Eye (tissue), 1 donor: ENCODE measurements around the gene CHRM4.

Experiments
- DNase-seq: peaks from one replicate; pipeline ENCODE4 v3.0.0-alpha.2; 2015

CHRM4 gene

DNA sequence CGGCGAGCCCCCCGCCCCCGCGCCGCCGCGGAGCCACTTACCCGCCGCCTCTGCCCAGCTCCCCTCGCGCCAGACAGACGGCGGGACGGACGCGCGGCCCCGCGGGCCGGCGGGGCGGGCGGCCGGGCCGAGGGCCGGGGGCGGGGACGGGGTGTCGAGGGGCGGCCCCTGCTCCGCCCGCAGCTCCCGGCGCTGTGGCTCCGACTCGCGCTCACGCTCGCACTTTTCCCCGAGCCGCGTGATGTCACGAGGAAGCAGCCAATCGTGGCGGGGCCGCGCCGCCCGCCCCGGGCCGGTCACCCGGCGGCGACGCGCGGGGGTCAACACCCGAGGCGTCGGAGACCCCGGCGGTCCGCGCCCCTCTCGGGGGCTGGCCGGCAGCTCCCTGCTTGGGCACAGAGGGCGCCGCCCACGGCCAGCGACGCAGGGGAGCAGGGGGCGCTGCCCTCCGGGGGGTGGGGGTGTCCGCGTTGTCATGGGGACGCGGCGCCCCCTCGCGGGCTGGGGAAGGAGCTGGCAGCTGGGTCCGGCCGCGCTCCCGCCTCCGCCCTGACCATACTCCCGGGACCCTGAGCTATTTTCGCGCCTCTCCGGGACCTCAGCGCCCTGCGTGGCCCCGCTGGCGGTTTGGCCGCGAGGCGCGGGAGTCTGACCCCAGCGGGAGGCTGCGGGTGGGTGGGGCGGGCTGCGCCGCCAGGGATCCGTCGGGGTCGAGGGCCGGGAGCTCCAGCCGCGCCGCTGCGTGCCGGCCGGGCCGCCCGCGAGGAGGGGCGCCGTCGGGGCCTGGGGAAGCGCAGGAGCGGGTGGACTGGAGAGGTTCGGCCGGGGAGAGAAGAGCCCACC, at the start of gene CHRM4:
TSS of gene CHRM4 (minus strand) at position 199 of the 843 bp plus-strand sequence. CDS start 5,219 bp downstream, outside the sequence.
- DNase-seq = peak; percentile 71

DNA sequence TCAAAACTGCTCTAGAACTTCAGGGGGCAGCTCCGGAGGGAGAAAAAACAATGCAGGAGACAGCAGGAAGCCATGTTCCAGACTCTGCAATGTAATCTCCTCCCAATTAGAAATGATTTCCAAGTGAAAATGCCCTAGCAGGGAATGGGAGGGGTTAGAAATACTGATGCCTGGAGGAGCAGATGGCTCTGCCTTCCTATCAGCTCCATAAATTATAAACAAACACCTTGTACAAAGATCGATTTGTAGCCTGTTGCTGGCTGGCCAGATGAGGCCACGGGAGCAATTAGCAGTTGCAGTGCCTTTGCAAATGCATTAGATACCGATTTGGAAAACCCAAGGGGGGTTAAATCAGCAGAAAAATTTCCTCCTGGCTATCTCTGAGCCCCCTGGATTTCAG, 46.6 kb upstream of the CHRM4 start:
- DNase-seq = peak; percentile 69

- no peak for DNase-seq
These were observed 45.6 kb upstream of the CHRM4 start for GRCh38 chr11:46437122-46437689.

DNA sequence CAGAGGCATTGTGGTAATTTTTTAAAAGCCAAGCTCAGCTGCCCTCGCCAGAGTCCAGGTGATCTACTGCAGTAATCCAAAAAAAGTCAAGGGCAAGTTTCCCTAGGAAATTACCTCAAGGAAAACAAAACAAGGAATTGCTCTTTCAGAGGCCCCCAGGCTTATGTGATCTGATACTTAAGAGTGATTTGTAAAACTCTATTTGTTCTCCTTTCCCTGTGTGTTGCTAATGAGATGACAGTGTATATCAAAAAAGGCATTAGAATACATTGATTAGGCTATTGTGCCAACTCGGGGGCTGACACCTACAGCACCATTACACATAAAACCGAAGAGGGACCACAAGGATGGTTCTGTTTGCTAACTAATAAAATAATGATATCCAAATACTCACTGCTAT, 44.5 kb upstream of the CHRM4 start:
- no peak for DNase-seq

DNA sequence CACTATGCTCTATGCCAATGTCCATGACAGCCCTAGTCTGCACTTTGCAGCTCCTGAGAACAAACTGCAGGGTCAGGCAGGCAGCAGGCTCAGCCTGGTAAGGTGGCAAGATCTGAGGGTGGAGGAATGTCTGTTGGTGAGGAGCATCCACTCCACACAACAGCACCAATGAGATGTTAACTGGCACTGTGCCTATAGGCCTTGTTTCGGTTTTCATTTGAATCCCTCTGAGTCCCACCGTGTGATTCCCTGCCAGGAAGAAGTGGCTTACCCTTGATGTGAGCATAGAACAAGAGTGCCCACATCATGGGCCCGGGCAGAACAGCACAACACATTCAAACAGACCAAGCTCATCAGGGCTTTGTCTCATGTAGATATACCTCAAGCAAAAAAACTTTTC, 44.1 kb upstream of the CHRM4 start:
- no peak for DNase-seq

- DNase-seq = no peak
These were observed 39.6 kb upstream of the CHRM4 start for GRCh38 chr11:46431211-46431610.

- DNase-seq = no peak
These were observed 38.1 kb upstream of the CHRM4 start for GRCh38 chr11:46429717-46430116.

GRCh38 chr11:46427364-46427763, 35.8 kb upstream of the CHRM4 start:
- no peak for DNase-seq

DNA sequence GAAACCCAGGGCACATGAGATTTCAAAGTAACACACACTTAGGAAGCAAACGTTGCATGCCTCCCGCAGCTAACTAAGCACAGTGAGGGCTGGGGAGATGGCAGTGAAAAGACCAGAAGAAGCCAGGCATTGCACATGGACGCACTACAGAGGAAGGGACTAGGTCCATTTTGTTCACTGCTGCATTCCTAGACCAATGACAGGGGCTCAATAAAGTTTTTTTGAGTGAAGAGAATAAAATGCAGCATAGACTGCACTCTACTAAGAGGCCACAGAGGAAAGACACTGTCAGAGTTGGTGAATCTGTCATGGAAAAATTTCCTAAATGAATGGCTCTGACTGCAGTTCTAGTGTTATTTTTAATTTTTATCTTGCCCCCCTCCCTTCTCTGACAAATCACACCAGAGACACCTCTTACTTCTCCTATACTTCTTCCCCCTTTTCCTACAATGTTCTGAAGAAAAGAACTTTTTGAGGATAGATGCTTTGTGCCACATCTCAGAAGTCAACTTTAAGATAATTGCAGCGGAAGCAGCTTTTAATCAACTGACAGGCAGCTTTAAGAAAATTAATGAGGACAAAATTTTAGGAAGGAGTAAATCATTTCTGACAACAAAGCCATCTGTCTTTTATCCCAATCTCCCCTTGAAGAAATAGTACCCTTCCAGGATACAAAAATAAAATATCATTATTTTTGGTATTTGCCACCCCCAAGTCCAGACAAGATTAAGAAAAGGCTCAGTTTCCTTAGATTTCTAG, 34.8 kb upstream of the CHRM4 start:
- DNase-seq = no peak

- no peak for DNase-seq
These were observed 31.0 kb upstream of the CHRM4 start for GRCh38 chr11:46422588-46422987.

- DNase-seq = peak; percentile 39
These were observed 29.8 kb upstream of the CHRM4 start for GRCh38 chr11:46421257-46421880.

- no peak for DNase-seq
These were observed 28.9 kb upstream of the CHRM4 start for GRCh38 chr11:46420513-46420912.

DNA sequence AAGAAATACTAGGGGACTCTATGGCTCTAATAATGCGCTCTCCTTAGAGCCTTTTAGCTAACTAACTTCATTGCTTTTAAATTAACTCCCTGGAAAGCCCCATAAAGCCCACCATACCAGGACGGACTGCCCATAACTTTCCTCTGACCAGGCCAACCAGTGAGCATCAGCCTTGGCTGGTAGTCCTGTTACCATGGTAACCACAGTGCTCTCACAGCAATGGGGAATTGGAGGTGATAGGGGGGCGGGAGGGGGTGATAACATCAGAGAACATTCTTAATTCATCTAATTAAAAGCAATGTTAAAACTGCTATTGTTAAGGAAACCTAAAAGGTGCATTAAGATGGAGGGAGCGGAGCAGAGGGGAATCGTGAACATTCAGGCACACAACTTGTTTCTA, 27.2 kb upstream of the CHRM4 start:
- DNase-seq = no peak

- DNase-seq = no peak
These were observed 26.1 kb upstream of the CHRM4 start for GRCh38 chr11:46417711-46418110.

- no peak for DNase-seq
These were observed 23.3 kb upstream of the CHRM4 start for GRCh38 chr11:46414879-46415278.

GRCh38 chr11:46414466-46414796, 22.9 kb upstream of the CHRM4 start:
- no peak for DNase-seq

DNA sequence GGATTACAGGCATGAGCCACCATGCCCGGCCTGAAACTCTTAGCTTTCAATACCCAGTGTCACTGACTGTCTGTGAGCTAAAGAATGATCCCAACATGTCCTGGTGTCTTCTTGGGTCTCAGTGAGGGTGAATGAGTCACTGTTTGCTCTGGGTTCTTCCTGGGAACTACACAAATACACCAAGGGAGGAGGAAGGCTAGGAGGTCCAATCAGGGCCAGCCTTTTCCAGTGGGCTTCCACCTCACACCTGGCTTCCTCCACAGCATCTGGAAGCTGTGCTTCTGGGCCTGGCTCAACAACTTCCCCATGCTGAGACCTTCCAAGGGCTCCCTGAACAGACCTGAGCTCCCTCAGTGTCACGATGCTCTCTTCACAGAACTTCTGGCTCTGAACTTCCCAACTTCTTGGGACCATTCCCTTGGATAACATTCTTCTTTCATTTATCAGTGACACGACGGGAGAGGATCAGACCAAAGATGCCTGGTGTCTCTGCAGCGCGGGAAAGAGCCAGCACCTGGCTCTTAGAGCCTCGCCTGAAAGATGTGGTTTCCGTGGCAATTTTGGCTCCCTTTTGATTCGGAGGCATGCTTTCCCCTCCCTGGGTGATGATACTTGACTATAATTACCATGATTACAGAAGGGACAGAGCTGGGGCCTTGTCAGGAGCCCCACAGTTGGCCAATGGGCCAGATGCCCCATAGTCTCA, 22.3 kb upstream of the CHRM4 start:
- no peak for DNase-seq

GRCh38 chr11:46410021-46410420, 18.4 kb upstream of the CHRM4 start:
- no peak for DNase-seq

DNA sequence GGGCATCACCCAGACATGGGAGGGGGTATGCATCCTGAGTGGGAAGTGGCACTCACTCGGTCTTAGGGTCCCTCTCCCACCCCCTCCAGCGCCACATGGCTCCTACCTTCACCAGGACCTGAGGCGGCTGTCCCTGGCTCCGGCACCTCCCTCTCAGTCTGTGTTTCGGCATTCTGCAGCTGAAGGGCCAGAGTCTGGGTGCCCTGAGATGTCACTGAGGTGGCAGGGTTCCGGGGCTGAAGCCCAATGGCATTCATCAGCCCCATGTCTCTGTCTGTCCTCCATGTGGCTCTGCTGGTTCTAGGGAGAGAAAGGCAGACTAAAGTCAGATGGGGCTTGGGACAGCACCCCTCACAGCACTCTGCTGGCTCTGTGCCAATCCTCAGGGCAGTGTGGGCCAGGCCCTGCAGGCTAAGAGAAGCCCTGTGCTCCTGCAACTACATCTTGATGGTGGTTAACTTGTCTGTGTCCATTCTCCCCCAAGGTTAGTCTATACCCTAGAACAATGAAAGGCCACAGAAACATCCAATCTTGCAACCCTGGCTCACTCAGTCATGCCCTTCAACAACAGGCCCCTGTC, 16.9 kb upstream of the CHRM4 start:
- DNase-seq = no peak

DNA sequence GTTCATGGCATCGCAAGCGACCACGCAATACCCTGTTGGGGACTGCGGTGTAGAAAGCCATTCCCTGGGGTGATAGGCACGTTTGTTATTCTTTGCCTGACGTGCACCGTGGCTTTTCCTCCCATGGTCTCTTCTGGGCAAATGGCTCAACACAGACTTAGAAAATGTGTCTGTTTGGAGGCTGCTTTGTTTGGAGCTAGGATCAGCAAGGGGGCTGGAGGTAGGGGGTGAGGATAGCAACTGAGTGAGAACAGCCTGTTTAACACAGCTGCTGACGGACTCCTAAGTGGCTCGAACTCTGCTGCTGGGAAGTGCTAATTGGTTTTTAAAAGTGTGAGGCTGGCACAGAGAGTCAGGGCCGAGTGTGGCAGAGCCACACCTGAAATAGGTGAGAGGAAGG, 16.1 kb upstream of the CHRM4 start:
- DNase-seq = no peak

GRCh38 chr11:46404476-46405017, 13.0 kb upstream of the CHRM4 start:
- no peak for DNase-seq
